GM23248 (cell line): ENCODE data around the gene SNRK. TPM values are rescaled to one million over a fixed set of nuclear protein-coding genes. Genes with fewer than 3 reads are reported as not detected.

Experiments used
- DNase-seq: peaks from one replicate; pipeline ENCODE4 v3.0.0-alpha.2; 2015
- H2AFZ ChIP-seq: fragments of 200-600 bp; sonication (generic); 2 replicates; pipeline ENCODE4 v1.6.1; 2016; ENCODE audit warnings: antibody characterized with exemption
- H3F3A ChIP-seq: fragments of 200-600 bp; sonication (generic); 2 replicates; pipeline ENCODE4 v1.6.1; 2016; ENCODE audit warnings: mild to moderate bottlenecking, antibody characterized with exemption, mixed run types; ENCODE audit not compliant: insufficient read depth
- H3K27ac ChIP-seq: fragments of 200-600 bp; sonication (generic); 2 replicates; pipeline ENCODE4 v1.5.1; 2016; ENCODE audit warnings: mild to moderate bottlenecking
- H3K27me3 ChIP-seq: fragments of 200-600 bp; sonication (generic); replicated peaks from 2 replicates; pipeline ENCODE4 v1.6.1; 2016; ENCODE audit warnings: mild to moderate bottlenecking; ENCODE audit not compliant: insufficient read depth
- H3K36me3 ChIP-seq: fragments of 200-600 bp; sonication (generic); 2 replicates; pipeline ENCODE4 v1.6.1; 2016; ENCODE audit warnings: low read depth, mild to moderate bottlenecking
- H3K4me1 ChIP-seq: fragments of 200-600 bp; sonication (generic); 2 replicates; pipeline ENCODE4 v1.6.1; 2016; ENCODE audit warnings: mild to moderate bottlenecking; ENCODE audit not compliant: insufficient read depth
- H3K4me2 ChIP-seq: fragments of 200-600 bp; sonication (generic); one replicate; pipeline ENCODE4 v1.6.1; 2016; ENCODE audit warnings: mild to moderate bottlenecking; ENCODE audit not compliant: unreplicated experiment
- H3K4me3 ChIP-seq: fragments of 200-600 bp; sonication (generic); 2 replicates; pipeline ENCODE4 v1.5.1; 2016; ENCODE audit warnings: mild to moderate bottlenecking
- H3K79me2 ChIP-seq: fragments of 200-600 bp; sonication (generic); 2 replicates; pipeline ENCODE4 v1.6.1; 2016; ENCODE audit warnings: mild to moderate bottlenecking; ENCODE audit not compliant: insufficient read depth
- H3K9ac ChIP-seq: fragments of 200-600 bp; sonication (generic); 2 replicates; pipeline ENCODE4 v1.6.1; 2016; ENCODE audit warnings: mild to moderate bottlenecking
- H3K9me2 ChIP-seq: fragments of 200-600 bp; sonication (generic); 2 replicates; pipeline ENCODE4 v1.6.1; 2016; ENCODE audit warnings: mixed run types, mild to moderate bottlenecking, moderate library complexity; ENCODE audit not compliant: insufficient read depth
- H3K9me3 ChIP-seq: fragments of 200-600 bp; sonication (generic); one replicate; pipeline ENCODE4 v1.6.1; 2017; ENCODE audit warnings: low read depth
- H4K20me1 ChIP-seq: fragments of 200-600 bp; sonication (generic); 2 replicates; pipeline ENCODE4 v1.6.0; 2016; ENCODE audit not compliant: insufficient read depth
- EZH2 ChIP-seq: fragments of 200-600 bp; sonication (generic); IDR thresholded peaks from 2 replicates; pipeline ENCODE4 v1.6.1; 2018; ENCODE audit warnings: antibody characterized with exemption, mild to moderate bottlenecking; ENCODE audit not compliant: insufficient read depth, poor library complexity, severe bottlenecking
- EZH2phosphoT487 ChIP-seq: fragments of 200-600 bp; sonication (generic); IDR thresholded peaks from 2 replicates; pipeline ENCODE4 v1.6.1; 2018; ENCODE audit warnings: antibody characterized with exemption, moderate library complexity, mild to moderate bottlenecking, low read depth; ENCODE audit not compliant: insufficient read depth
- WGBS, 2 experiments: methylation state at CpG; one replicate each; pipeline ENCODE4 v1.1.6; 2015 to 2017; ENCODE audit warnings: low lambda C conversion rate in 2 of 2, low coverage in 1 of 2; ENCODE audit errors: missing lambda C conversion rate in 2 of 2; 5-methylcytosine and 5-hydroxymethylcytosine counted together
- in situ Hi-C: fragments of 300-500 bp; cut with MboI; formaldehyde crosslinking; loops from 2 replicates; pipeline ENCODE4 v1.15.0; 2020
- polyA plus RNA-seq: library from polyadenylated mRNA; unstranded; fragments of >200 nt; fragmentation: Nextera tagmentation; extraction: Ambion mirVana; gene quantifications from 2 replicates; pipeline ENCODE4 v1.2.1, GENCODE V29; 2016
- total RNA-seq: library from RNA; depleted of rRNA; stranded (reverse); fragments of >200 nt; shearing (Covaris generic); gene quantifications from 2 replicates; pipeline ENCODE4 v1.2.3, GENCODE V29; 2014

The SNRK gene
- total and polyA plus RNA-seq, 2 experiments from 2014 or later: 6.4 to 15.0 TPM

GRCh38 chr3:43279532-43279931, 6.8 kb upstream of the SNRK start:
- no peak for DNase-seq
- Histone ChIP-seq H3K4me1 (no peaks in the 10 kb centered on the region), H3K4me3 (no peak overlapping the region), H3K9me3 (no peaks in the 10 kb centered on the region), H3K4me2 (no peak overlapping the region), H2AFZ (no peak overlapping the region), H3K27me3 (peaks cover 24% of the 10 kb centered on the region), H3K36me3 (no peaks in the 10 kb centered on the region), H3K9ac (no peak overlapping the region), H4K20me1 (no peaks in the 10 kb centered on the region), H3K79me2 (no peaks in the 10 kb centered on the region), H3F3A (no peaks in the 10 kb centered on the region), H3K9me2 (no peaks in the 10 kb centered on the region), H3K27ac (no peak overlapping the region)
- in situ Hi-C loops: no loop called here
- 65 to 66% methylated on average over 5 of the region's 5 CpGs for WGBS, 2 experiments
- TF ChIP-seq EZH2: no peak
- TF ChIP-seq EZH2phosphoT487: no peak

- Histone ChIP-seq H4K20me1 (no peaks in the 10 kb centered on the region), H3K4me1 (no peaks in the 10 kb centered on the region), H3K27ac (no peak overlapping the region), H3K79me2 (no peaks in the 10 kb centered on the region), H3F3A (no peaks in the 10 kb centered on the region), H3K4me2 (no peak overlapping the region), H3K36me3 (no peaks in the 10 kb centered on the region), H3K9me3 (no peaks in the 10 kb centered on the region), H3K27me3 (peaks cover 26% of the 10 kb centered on the region), H2AFZ (no peak overlapping the region), H3K4me3 (no peak overlapping the region), H3K9ac (no peak overlapping the region), H3K9me2 (no peaks in the 10 kb centered on the region)
- no peak for TF ChIP-seq EZH2phosphoT487
- TF ChIP-seq EZH2: no peak
- WGBS, 2 experiments: 33 to 48% methylated on average over 2 of the region's 2 CpGs
- in situ Hi-C loops: no loop called here
- no peak for DNase-seq
Measured at GRCh38 chr3:43281020-43281419, 5.3 kb upstream of the SNRK start.

GRCh38 chr3:43284171-43284570, 2.2 kb upstream of the SNRK start:
- H3K36me3 ChIP-seq: no peaks in the 10 kb centered on the region
- no peaks in the 10 kb centered on the region for H3K9me2 ChIP-seq
- no peak overlapping the region for H3K27ac ChIP-seq
- TF ChIP-seq EZH2phosphoT487 (no peak), EZH2 (no peak)
- no peak for DNase-seq
- H3K27me3 ChIP-seq: peaks cover 21% of the 10 kb centered on the region
- no peaks in the 10 kb centered on the region for H4K20me1 ChIP-seq
- no peaks in the 10 kb centered on the region; the same call in 1 of the 2 replicates for H3F3A ChIP-seq
- 10 to 30% methylated on average over 1 of the region's 1 CpG for WGBS, 2 experiments
- H3K9me3 ChIP-seq: no peaks in the 10 kb centered on the region
- H3K79me2 ChIP-seq: peaks cover 23% of the 10 kb centered on the region
- H3K4me2 ChIP-seq: no peak overlapping the region
- H2AFZ ChIP-seq: no peak overlapping the region
- no peak overlapping the region for H3K4me3 ChIP-seq
- H3K4me1 ChIP-seq: peaks cover 16% of the 10 kb centered on the region
- no peak overlapping the region for H3K9ac ChIP-seq
- in situ Hi-C loops: no loop called here

DNA sequence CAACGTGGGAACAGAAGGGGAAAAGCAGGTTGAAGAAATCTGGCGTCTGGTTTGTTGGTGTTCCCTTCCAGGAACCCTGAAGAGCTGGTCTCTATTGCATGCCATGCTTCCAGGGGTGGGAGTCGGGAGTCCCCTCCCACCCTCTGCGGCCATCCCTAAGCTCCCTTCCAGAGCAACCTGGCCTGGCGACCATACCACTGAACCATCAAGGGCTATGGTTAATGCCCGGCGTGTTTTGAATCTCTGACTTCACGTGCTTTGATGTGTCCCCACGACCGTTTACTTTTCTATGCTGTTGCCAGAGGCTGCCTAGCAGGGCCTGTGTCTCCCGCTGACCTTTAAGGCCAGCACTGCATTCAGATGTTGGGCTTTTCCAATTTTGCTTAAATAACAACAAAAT, 696 bp upstream of the SNRK start:
- in situ Hi-C loops: no loop called here
- no peak for DNase-seq
- Histone ChIP-seq H4K20me1 (no peaks in the 10 kb centered on the region), H3K4me2 (peak overlapping the region; percentile 63), H2AFZ (peak overlapping the region; percentile 87), H3K9me3 (no peaks in the 10 kb centered on the region), H3K27ac (no peak overlapping the region), H3K36me3 (no peaks in the 10 kb centered on the region), H3K9ac (no peak overlapping the region), H3F3A (no peaks in the 10 kb centered on the region; the same call in 1 of the 2 replicates), H3K79me2 (peaks cover 38% of the 10 kb centered on the region), H3K9me2 (no peaks in the 10 kb centered on the region), H3K4me1 (peaks cover 19% of the 10 kb centered on the region), H3K4me3 (peak overlapping the region; percentile 77; the same call in 1 of the 2 replicates), H3K27me3 (peaks cover 13% of the 10 kb centered on the region)
- TF ChIP-seq EZH2 (no peak), EZH2phosphoT487 (no peak)
- 48 to 56% methylated on average over 11 of the region's 11 CpGs for WGBS, 2 experiments

DNA sequence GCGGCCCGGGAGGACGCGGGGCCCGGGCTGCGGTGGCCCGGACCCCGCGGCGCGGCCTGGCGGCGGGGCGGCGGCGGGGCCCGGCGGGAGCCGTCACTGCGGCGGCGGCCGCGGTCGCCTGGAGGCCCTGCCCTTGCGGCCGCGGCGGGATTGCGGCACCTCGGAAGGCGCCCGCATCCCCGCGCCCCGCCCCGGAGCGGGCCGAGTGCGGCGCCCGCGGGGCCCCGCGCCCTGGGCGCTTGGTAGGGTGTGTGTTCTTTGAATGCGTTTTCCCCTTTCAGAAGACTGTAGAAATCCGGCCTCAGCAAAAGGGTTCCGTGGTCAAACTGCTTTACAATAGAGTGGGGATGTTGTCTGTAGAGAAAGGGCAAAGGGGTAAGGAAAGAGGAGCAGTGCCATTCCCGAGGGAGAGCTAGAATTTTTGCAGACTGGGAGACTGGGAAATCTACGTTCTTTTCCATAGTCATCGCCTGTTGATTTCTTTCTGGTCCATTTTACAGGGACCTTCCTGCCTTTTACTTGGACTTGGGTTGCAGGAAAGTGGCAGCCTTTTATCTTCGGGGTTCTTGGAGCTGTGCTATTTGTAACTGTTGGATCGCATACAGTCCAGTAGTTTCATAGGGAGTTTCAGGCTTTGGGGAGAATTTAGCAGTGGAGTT, 630 bp downstream of the SNRK start:
- Histone ChIP-seq H3K9ac (peak overlapping the region; percentile 85), H2AFZ (peak overlapping the region; percentile 70), H3K9me2 (no peaks in the 10 kb centered on the region), H3K4me2 (peak overlapping the region; percentile 95), H4K20me1 (no peaks in the 10 kb centered on the region), H3K79me2 (peaks cover 51% of the 10 kb centered on the region), H3F3A (no peaks in the 10 kb centered on the region; the same call in 1 of the 2 replicates), H3K27me3 (peaks cover 10% of the 10 kb centered on the region), H3K9me3 (no peaks in the 10 kb centered on the region), H3K4me3 (peak overlapping the region; percentile 90), H3K27ac (peak overlapping the region; percentile 60), H3K36me3 (no peaks in the 10 kb centered on the region), H3K4me1 (peaks cover 30% of the 10 kb centered on the region)
- WGBS, 2 experiments: 0 to 2% methylated on average over 10 to 39 of the region's 54 CpGs
- DNase-seq: peak; percentile 78
- TF ChIP-seq EZH2: no peak
- no peak for TF ChIP-seq EZH2phosphoT487
- in situ Hi-C loops: no loop called here
